PC-9 (cell line): ENCODE data around the gene LAMC1. TPM values are rescaled to one million over a fixed set of nuclear protein-coding genes. Genes with fewer than 3 reads are reported as not detected.

Experiments used
- BruUV-seq: library from RNA; stranded (reverse); fragments of 400-500 nt; replicated peaks from 2 replicates; lab custom pipeline; 2021; lab: Mats Ljungman, UMichigan
- CTCF ChIA-PET: fragments of 300-600 bp; sonication (Branson Sonifier 250); formaldehyde crosslinking; loops from one replicate; lab custom pipeline; 2022; ENCODE audit warnings: antibody characterized with exemption; lab: Charles Lee
- POLR2A ChIA-PET: fragments of 300-600 bp; sonication (Branson Sonifier 250); formaldehyde crosslinking; loops from one replicate; lab custom pipeline; 2022; ENCODE audit warnings: antibody characterized with exemption; ENCODE audit not compliant: unreplicated experiment; lab: Charles Lee
- DNase-seq, 2 experiments: peaks; one replicate each; pipeline versions ENCODE4 v3.0.0 to v3.0.0-alpha.2; 2015 to 2022; ENCODE audit warnings: mixed read lengths in 1 of 2
- H2AFZ ChIP-seq: fragments of 200-600 bp; sonication (generic); 2 replicates; pipeline ENCODE4 v1.8.1; 2017; ENCODE audit warnings: antibody characterized with exemption
- H3F3A ChIP-seq: fragments of 200-600 bp; sonication (generic); 2 replicates; pipeline ENCODE4 v1.8.1; 2017; ENCODE audit warnings: antibody characterized with exemption, mild to moderate bottlenecking, low read depth; ENCODE audit not compliant: insufficient read depth
- H3K27ac ChIP-seq: fragments of 200-600 bp; sonication (generic); 2 replicates; pipeline ENCODE4 v1.6.1; 2016; ENCODE audit warnings: mixed run types
- H3K27me3 ChIP-seq: fragments of 200-600 bp; sonication (generic); 2 replicates; pipeline ENCODE4 v1.6.1; 2016; ENCODE audit warnings: low read depth, mixed run types; ENCODE audit not compliant: insufficient read depth
- H3K36me3 ChIP-seq: fragments of 200-600 bp; sonication (generic); 2 replicates; pipeline ENCODE4 v1.6.1; 2016; ENCODE audit warnings: low read depth, mixed run types
- H3K4me1 ChIP-seq: fragments of 200-600 bp; sonication (generic); replicated peaks from 2 replicates; pipeline ENCODE4 v1.6.1; 2016; ENCODE audit warnings: mixed run types; ENCODE audit not compliant: insufficient read depth
- H3K4me2 ChIP-seq: fragments of 200-600 bp; sonication (generic); 2 replicates; pipeline ENCODE4 v1.6.1; 2017; ENCODE audit warnings: mixed run types
- H3K4me3 ChIP-seq: fragments of 200-600 bp; sonication (generic); 2 replicates; pipeline ENCODE4 v1.6.1; 2016; ENCODE audit warnings: mixed run types
- H3K79me2 ChIP-seq: fragments of 200-600 bp; sonication (generic); 2 replicates; pipeline ENCODE4 v1.6.1; 2017; ENCODE audit warnings: low read depth, mixed run types
- H3K9me2 ChIP-seq: fragments of 200-600 bp; sonication (generic); 2 replicates; pipeline ENCODE4 v1.8.1; 2017; ENCODE audit warnings: mild to moderate bottlenecking; ENCODE audit not compliant: insufficient read depth
- H3K9me3 ChIP-seq: fragments of 200-600 bp; sonication (generic); 2 replicates; pipeline ENCODE4 v1.8.1; 2016; ENCODE audit warnings: low read depth; ENCODE audit not compliant: insufficient read depth
- H4K20me1 ChIP-seq: fragments of 200-600 bp; sonication (generic); 2 replicates; pipeline ENCODE4 v1.8.1; 2017; ENCODE audit not compliant: insufficient read depth
- CTCF ChIP-seq: fragments of 200-600 bp; sonication (generic); conservative IDR thresholded peaks from 2 replicates; pipeline ENCODE4 v1.6.1; 2017; ENCODE audit warnings: mixed run types, antibody characterized with exemption, mild to moderate bottlenecking, moderate library complexity
- EZH2 ChIP-seq: fragments of 200-600 bp; sonication (generic); IDR thresholded peaks from 2 replicates; pipeline ENCODE4 v1.8.0; 2017; ENCODE audit warnings: antibody characterized with exemption, low read depth
- intact Hi-C: fragments of 100-400 bp; cut with micrococcal nuclease; formaldehyde crosslinking; loops from one replicate; pipeline ENCODE4 v1.10.0; 2022; ENCODE audit not compliant: unreplicated experiment
- total RNA-seq: library from RNA; stranded (reverse); gene quantifications from 2 replicates; pipeline ENCODE4 v1.2.3, GENCODE V29; 2021

Gene LAMC1
- total RNA-seq, 1 experiment from 2014 or later = 95.5 TPM

GRCh38 chr1:183038913-183039312 lies 15.7 kb downstream of the LAMC1 start:
- no peak for DNase-seq
- H3K27ac ChIP-seq = no peak overlapping the region
- no peak overlapping the region for H3K4me2 ChIP-seq
- TF ChIP-seq EZH2 = no peak
- TF ChIP-seq CTCF = no peak
- H3F3A ChIP-seq = peaks cover 5% of the 10 kb centered on the region; the same call in 1 of the 2 replicates
- CTCF ChIA-PET = no interaction called here
- no peaks in the 10 kb centered on the region for H4K20me1 ChIP-seq
- intact Hi-C loops = no loop called here
- 0 out of 2 replicates have a peak, but pooled peaks cover 5% of the 10 kb centered on the region for H3K4me1 ChIP-seq
- no peak overlapping the region for H3K4me3 ChIP-seq
- BruUV-seq = no TSS peak
- POLR2A ChIA-PET = no interaction called here
- no peaks in the 10 kb centered on the region for H3K27me3 ChIP-seq
- no peaks in the 10 kb centered on the region for H3K9me2 ChIP-seq
- no peaks in the 10 kb centered on the region for H3K36me3 ChIP-seq
- no peak overlapping the region for H2AFZ ChIP-seq
- H3K9me3 ChIP-seq = no peaks in the 10 kb centered on the region
- H3K79me2 ChIP-seq = peaks cover 94% of the 10 kb centered on the region

- no peaks in the 10 kb centered on the region for H4K20me1 ChIP-seq
- no peak overlapping the region for H3K4me3 ChIP-seq
- H3K27ac ChIP-seq = no peak overlapping the region
- H3K4me1 ChIP-seq = 0 out of 2 replicates have a peak, but pooled peaks cover 5% of the 10 kb centered on the region
- no peak overlapping the region for H3K4me2 ChIP-seq
- POLR2A ChIA-PET = no interaction called here
- no peaks in the 10 kb centered on the region for H3K9me3 ChIP-seq
- no peak overlapping the region for H2AFZ ChIP-seq
- intact Hi-C loops = no loop called here
- BruUV-seq = no TSS peak
- no peak for DNase-seq
- peaks cover 5% of the 10 kb centered on the region; the same call in 1 of the 2 replicates for H3F3A ChIP-seq
- peaks cover 94% of the 10 kb centered on the region for H3K79me2 ChIP-seq
- H3K36me3 ChIP-seq = no peaks in the 10 kb centered on the region
- no peaks in the 10 kb centered on the region for H3K27me3 ChIP-seq
- no peaks in the 10 kb centered on the region for H3K9me2 ChIP-seq
- no peak for TF ChIP-seq EZH2
- no peak for TF ChIP-seq CTCF
- CTCF ChIA-PET = no interaction called here
These were observed 16.1 kb downstream of the LAMC1 start for GRCh38 chr1:183039330-183039729.

- Histone ChIP-seq H3K4me3 (no peak overlapping the region), H3K4me2 (no peak overlapping the region), H3K27ac (no peak overlapping the region), H2AFZ (no peak overlapping the region), H3F3A (peaks cover 9% of the 10 kb centered on the region; the same call in 1 of the 2 replicates), H4K20me1 (no peaks in the 10 kb centered on the region), H3K36me3 (no peaks in the 10 kb centered on the region), H3K9me2 (no peaks in the 10 kb centered on the region), H3K79me2 (peaks cover 96% of the 10 kb centered on the region), H3K27me3 (no peaks in the 10 kb centered on the region), H3K4me1 (peaks cover 8% of the 10 kb centered on the region), H3K9me3 (no peaks in the 10 kb centered on the region)
- intact Hi-C loops = no loop called here
- ChIA-PET CTCF (no interaction called here), POLR2A (no interaction called here)
- no peak for DNase-seq
- no peak for TF ChIP-seq EZH2
- no peak for TF ChIP-seq CTCF
- no TSS peak for BruUV-seq
These were observed 16.8 kb downstream of the LAMC1 start for GRCh38 chr1:183039985-183040447.
